C4-2B (cell line): ENCODE results near the gene RBM18.

Source experiments
- CTCF ChIP-seq: fragments of 450-650 bp; conservative IDR thresholded peaks from 2 replicates; pipeline ENCODE4 v1.5.1; 2017; ENCODE audit warnings: mild to moderate bottlenecking
- ZFX ChIP-seq: fragments of 450-650 bp; IDR thresholded peaks from 2 replicates; pipeline ENCODE4 v1.6.1; 2017

GRCh38 chr9:122291458-122291857 lies 26.8 kb upstream of the RBM18 start:
- TF ChIP-seq CTCF: no peak
- TF ChIP-seq ZFX: no peak
